ENCODE data around the gene TANGO6.

Gene TANGO6

DNA sequence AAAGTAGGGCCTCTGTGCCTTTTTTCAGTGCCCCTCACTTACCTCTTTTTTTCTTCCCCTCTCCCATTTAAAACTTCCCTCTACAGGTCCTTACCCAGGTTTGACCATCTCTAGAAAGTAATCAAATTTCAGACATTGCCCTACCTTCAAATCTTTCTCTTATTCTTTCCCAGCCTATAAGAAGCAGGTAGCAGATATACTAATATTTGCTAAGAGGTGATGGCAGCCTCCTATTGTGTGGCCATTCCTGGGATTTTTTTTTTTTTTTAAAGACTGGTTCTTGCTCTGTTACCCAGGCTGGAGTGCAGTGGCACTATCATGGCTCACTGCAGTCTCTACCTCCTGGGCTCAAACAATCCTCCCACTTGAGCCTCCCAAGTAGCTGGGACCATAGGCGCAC, 151.0 kb downstream of the TANGO6 start:
- Histone ChIP-seq H3K4me3 (ENCODE audit: low read length) (no peak overlapping the region), H3K9me2 (replicated peaks; ENCODE audit: insufficient read depth, low read length) (no peaks in the 10 kb centered on the region), H3K9me3 (replicated peaks; ENCODE audit: insufficient read depth, low read length) (no peaks in the 10 kb centered on the region), H3K36me3 (replicated peaks; ENCODE audit: insufficient read depth, low read length) (no peaks in the 10 kb centered on the region), H3F3A (ENCODE audit: insufficient read depth, low read length) (no peaks in the 10 kb centered on the region), H3K4me1 (ENCODE audit: low read length) (no peaks in the 10 kb centered on the region), H3K79me2 (ENCODE audit: low read length) (no peaks in the 10 kb centered on the region), H3K27ac (ENCODE audit: low read length) (no peak overlapping the region), H2AFZ (ENCODE audit: low read length) (no peak overlapping the region), H3K9ac (ENCODE audit: low read length) (no peak overlapping the region), H3K27me3 (replicated peaks; ENCODE audit: insufficient read depth, low read length) (no peaks in the 10 kb centered on the region), H4K20me1 (ENCODE audit: insufficient read depth, low read length) (no peaks in the 10 kb centered on the region), H3K4me2 (ENCODE audit: low read depth, low read length) (no peak overlapping the region)
- TF ChIP-seq, protein P1, sequence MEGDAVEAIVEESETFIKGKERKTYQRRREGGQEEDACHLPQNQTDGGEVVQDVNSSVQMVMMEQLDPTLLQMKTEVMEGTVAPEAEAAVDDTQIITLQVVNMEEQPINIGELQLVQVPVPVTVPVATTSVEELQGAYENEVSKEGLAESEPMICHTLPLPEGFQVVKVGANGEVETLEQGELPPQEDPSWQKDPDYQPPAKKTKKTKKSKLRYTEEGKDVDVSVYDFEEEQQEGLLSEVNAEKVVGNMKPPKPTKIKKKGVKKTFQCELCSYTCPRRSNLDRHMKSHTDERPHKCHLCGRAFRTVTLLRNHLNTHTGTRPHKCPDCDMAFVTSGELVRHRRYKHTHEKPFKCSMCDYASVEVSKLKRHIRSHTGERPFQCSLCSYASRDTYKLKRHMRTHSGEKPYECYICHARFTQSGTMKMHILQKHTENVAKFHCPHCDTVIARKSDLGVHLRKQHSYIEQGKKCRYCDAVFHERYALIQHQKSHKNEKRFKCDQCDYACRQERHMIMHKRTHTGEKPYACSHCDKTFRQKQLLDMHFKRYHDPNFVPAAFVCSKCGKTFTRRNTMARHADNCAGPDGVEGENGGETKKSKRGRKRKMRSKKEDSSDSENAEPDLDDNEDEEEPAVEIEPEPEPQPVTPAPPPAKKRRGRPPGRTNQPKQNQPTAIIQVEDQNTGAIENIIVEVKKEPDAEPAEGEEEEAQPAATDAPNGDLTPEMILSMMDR (IDR thresholded peaks at IDR 0.05; ENCODE audit: low read length): no peak
- TF ChIP-seq EZH2phosphoT487 (IDR thresholded peaks at IDR 0.05; ENCODE audit: low read length): no peak
- no peak for TF ChIP-seq EZH2 (optimal IDR thresholded peaks at IDR 0.05; ENCODE audit: low read depth, low read length)
- no peak for DNase-seq

DNA sequence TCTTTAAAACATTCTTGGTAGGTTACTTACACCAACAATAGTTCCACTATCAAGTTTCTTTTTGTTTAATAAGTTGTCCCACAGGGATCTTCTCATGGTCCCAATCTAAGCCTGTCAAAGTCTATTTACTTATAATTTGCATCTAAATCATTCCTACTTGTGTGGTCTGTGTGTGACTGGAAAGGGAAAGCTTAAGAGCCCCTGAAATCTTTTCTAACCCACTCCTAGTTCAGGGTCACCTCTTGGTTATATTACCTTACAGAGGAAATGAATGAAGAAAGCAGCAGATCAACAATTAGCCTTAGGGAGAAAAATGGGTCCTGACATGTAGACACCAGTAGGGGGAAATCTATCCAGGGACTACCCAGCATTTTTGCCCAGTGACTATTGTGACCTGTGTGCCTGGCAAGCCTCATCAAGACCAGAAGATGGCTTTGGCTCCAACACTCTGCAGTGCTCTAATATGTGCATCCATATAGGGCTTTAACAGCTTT, 151.7 kb downstream of the TANGO6 start:
- H3F3A ChIP-seq (ENCODE audit: insufficient read depth, low read length): no peaks in the 10 kb centered on the region
- H3K27ac ChIP-seq (ENCODE audit: low read length): no peak overlapping the region
- no peaks in the 10 kb centered on the region for H3K27me3 ChIP-seq (replicated peaks; ENCODE audit: insufficient read depth, low read length)
- no peaks in the 10 kb centered on the region for H4K20me1 ChIP-seq (ENCODE audit: insufficient read depth, low read length)
- no peak overlapping the region for H2AFZ ChIP-seq (ENCODE audit: low read length)
- no peaks in the 10 kb centered on the region for H3K9me3 ChIP-seq (replicated peaks; ENCODE audit: insufficient read depth, low read length)
- H3K79me2 ChIP-seq (ENCODE audit: low read length): no peaks in the 10 kb centered on the region
- H3K36me3 ChIP-seq (replicated peaks; ENCODE audit: insufficient read depth, low read length): no peaks in the 10 kb centered on the region
- no peaks in the 10 kb centered on the region for H3K9me2 ChIP-seq (replicated peaks; ENCODE audit: insufficient read depth, low read length)
- H3K4me3 ChIP-seq (ENCODE audit: low read length): no peak overlapping the region
- no peak overlapping the region for H3K4me2 ChIP-seq (ENCODE audit: low read depth, low read length)
- TF ChIP-seq, protein P1 (IDR thresholded peaks at IDR 0.05; ENCODE audit: low read length): peak; percentile 11; the same call in 1 of the 2 replicates
- TF ChIP-seq EZH2phosphoT487 (IDR thresholded peaks at IDR 0.05; ENCODE audit: low read length) (no peak), EZH2 (optimal IDR thresholded peaks at IDR 0.05; ENCODE audit: low read depth, low read length) (no peak)
- no peak for DNase-seq
- H3K9ac ChIP-seq (ENCODE audit: low read length): no peak overlapping the region
- H3K4me1 ChIP-seq (ENCODE audit: low read length): no peaks in the 10 kb centered on the region

DNA sequence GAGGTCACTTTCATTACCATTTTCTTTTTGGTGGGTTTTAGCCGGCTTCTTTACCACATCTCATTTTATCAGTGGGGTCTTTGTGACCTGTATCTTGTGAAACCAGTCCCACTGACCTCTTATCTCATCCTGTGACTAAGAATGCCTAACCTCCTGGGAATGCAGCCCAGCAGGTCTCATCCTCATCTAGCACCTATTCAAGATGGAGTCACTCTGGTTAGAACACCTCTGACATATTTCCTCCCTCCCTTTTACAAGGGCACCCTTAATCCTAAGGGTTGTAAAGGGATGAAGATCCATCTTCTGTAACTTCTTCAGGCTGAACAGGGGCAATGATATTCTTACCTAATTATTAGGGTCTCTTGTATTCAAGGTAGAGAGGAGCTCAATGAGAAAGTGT, 154.2 kb downstream of the TANGO6 start:
- no peaks in the 10 kb centered on the region for H4K20me1 ChIP-seq (ENCODE audit: insufficient read depth, low read length)
- H3K4me1 ChIP-seq (ENCODE audit: low read length): no peaks in the 10 kb centered on the region
- H3K27me3 ChIP-seq (replicated peaks; ENCODE audit: insufficient read depth, low read length): no peaks in the 10 kb centered on the region
- DNase-seq: no peak
- no peak overlapping the region for H3K9ac ChIP-seq (ENCODE audit: low read length)
- H3F3A ChIP-seq (ENCODE audit: insufficient read depth, low read length): no peaks in the 10 kb centered on the region
- H3K36me3 ChIP-seq (replicated peaks; ENCODE audit: insufficient read depth, low read length): no peaks in the 10 kb centered on the region
- no peak overlapping the region for H3K4me3 ChIP-seq (ENCODE audit: low read length)
- no peak overlapping the region for H3K27ac ChIP-seq (ENCODE audit: low read length)
- no peak overlapping the region for H2AFZ ChIP-seq (ENCODE audit: low read length)
- no peaks in the 10 kb centered on the region for H3K9me3 ChIP-seq (replicated peaks; ENCODE audit: insufficient read depth, low read length)
- H3K4me2 ChIP-seq (ENCODE audit: low read depth, low read length): no peak overlapping the region
- TF ChIP-seq, protein P1 (IDR thresholded peaks at IDR 0.05; ENCODE audit: low read length): no peak
- TF ChIP-seq EZH2phosphoT487 (IDR thresholded peaks at IDR 0.05; ENCODE audit: low read length) (no peak), EZH2 (optimal IDR thresholded peaks at IDR 0.05; ENCODE audit: low read depth, low read length) (no peak)
- H3K9me2 ChIP-seq (replicated peaks; ENCODE audit: insufficient read depth, low read length): no peaks in the 10 kb centered on the region
- no peaks in the 10 kb centered on the region for H3K79me2 ChIP-seq (ENCODE audit: low read length)

Data from MM.1S (cell line).